ENCODE results near the gene SYT5. TPM values are rescaled to one million over a fixed set of nuclear protein-coding genes. Genes with fewer than 3 reads are reported as not detected.

SYT5 gene
- 23.7 TPM for total RNA-seq (ENCODE audit: unreplicated experiment)
- long read RNA-seq, partial matches to known transcripts: 0 of 3 reads
- long read RNA-seq, other reads (novel, unspliced or antisense): 1 of 3 reads

DNA sequence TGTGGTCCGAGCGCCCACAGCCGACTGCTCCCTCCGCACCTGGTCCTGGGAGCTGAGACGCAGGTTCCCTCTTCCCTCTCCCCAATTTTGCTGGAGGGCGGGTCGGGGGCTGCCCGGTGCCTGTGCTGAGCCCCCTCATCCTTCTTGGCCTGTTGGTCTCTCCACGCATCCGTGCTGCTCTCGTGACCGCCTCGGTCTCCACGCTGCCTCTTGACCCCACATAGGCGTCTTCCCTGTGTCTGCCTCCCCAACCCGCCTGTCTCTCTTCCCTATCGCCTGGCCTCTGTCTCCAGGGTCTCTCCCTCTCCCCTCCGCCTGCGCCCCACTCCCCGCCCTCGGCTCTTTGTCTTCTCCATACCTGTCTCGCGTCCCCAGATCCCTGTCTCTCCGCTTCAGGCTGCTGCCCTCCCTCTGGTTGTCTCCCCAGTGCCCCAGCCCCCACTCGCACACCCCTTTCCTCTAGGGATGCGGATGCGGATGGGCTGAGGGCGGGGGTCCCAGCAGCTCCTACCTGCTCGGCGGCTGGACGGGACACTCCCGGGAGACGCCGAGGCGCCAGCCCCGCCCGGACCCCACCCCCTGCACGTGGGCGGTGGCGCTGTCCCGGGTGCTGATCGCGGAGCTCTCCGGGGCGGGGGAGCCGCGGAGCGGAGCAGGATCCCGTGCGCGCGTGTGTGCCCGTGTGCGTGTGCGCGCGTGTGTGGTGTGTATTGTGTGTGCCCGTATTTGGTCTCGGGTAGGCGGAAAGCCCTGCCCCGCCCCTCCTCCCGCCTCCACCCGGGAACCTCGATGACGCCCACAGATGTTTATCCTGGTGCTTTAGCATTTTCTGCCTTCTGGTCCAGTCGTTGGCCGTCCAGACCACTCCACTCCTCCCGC, at the start of gene SYT5:
Gene SYT5 (minus strand): TSS at position 684 of the 879 bp plus-strand sequence. CDS start 1,248 bp downstream, outside the sequence.
- Mint-ChIP-seq H3K27ac (ENCODE audit: unreplicated experiment) (peak within 1 kb of the TSS; percentile 82), H3K27me3 (ENCODE audit: unreplicated experiment) (peaks cover 19% of the 10 kb centered on the region), H3K4me3 (ENCODE audit: unreplicated experiment) (peak within 1 kb of the TSS; percentile 97), H3K4me1 (ENCODE audit: low read depth, unreplicated experiment) (peaks cover 4% of the 10 kb centered on the region), H3K36me3 (ENCODE audit: unreplicated experiment) (peaks cover 5% of the 10 kb centered on the region), H3K9me3 (ENCODE audit: unreplicated experiment) (peaks cover 11% of the 10 kb centered on the region)
- DNase-seq: peak; percentile 56
- no peak for TF ChIP-seq CTCF (IDR thresholded peaks at IDR 0.05; ENCODE audit: partially characterized antibody, unreplicated experiment)

DNA sequence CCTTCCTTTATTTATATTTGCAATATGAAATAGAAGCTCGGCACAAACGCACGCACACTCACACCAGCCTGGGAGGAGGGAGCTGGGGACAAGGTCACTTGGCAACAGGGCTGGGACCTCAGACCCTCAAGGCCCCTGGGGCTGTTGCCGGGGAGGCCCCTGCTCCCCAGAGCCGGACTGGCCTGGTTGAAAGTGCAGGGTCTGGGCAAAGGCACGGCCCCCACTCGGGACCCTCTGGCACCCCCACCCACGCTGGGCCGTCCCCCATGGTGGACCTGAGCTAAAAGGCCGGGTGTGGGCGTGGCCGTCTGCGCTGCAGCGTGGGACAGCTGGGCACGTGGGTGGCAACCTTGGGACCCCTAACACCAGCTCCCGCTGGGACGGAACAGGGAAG, 49.7 kb upstream of the SYT5 start:
- no peak for TF ChIP-seq CTCF (IDR thresholded peaks at IDR 0.05; ENCODE audit: partially characterized antibody, unreplicated experiment)
- H3K27me3 Mint-ChIP-seq (ENCODE audit: unreplicated experiment): peaks cover 13% of the 10 kb centered on the region
- H3K4me1 Mint-ChIP-seq (ENCODE audit: low read depth, unreplicated experiment): peaks cover 4% of the 10 kb centered on the region

DNA sequence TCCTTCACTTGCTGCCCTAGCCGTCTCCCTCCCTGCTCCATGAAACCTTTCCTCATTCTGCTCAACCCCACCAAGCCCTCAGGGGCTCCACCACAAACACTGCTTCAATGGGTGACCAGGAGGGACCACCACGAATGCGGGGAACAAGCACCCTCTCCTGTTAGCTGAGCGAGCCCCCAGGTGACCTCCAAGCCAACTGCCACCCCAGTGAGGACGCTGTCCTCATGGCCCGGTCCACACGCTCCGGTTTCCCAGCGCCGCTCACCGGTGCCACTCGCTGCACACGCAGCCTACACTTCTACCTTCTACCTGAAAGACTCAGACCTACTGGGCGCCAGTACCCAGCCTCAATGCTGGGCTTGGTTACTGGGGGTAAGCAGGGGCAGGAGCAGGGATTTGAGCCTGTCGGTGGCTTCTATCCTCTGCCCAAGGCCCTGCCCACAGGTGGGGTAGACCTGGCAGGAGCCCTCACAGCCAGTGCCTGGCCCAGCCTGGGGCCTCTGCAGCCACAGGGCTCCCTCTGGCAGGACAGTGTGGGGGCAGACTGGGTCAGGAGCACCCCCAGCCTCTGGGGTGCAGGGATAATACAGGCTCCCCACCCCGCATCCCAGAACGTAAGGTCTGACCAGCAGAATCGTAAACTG, 49.2 kb upstream of the SYT5 start:
- no peaks in the 10 kb centered on the region for H3K36me3 Mint-ChIP-seq (ENCODE audit: unreplicated experiment)
- no peak overlapping the region for H3K27ac Mint-ChIP-seq (ENCODE audit: unreplicated experiment)
- H3K4me3 Mint-ChIP-seq (ENCODE audit: unreplicated experiment): no peak overlapping the region
- peaks cover 6% of the 10 kb centered on the region for H3K9me3 Mint-ChIP-seq (ENCODE audit: unreplicated experiment)
- DNase-seq: no peak
- H3K27me3 Mint-ChIP-seq (ENCODE audit: unreplicated experiment): peaks cover 13% of the 10 kb centered on the region
- no peak for TF ChIP-seq CTCF (IDR thresholded peaks at IDR 0.05; ENCODE audit: partially characterized antibody, unreplicated experiment)
- peaks cover 4% of the 10 kb centered on the region for H3K4me1 Mint-ChIP-seq (ENCODE audit: low read depth, unreplicated experiment)

More for the DNA sequence above, 49.7 kb upstream of the SYT5 start:
- no peak for DNase-seq
- Mint-ChIP-seq H3K4me3 (ENCODE audit: unreplicated experiment) (no peak overlapping the region), H3K36me3 (ENCODE audit: unreplicated experiment) (no peaks in the 10 kb centered on the region), H3K27ac (ENCODE audit: unreplicated experiment) (no peak overlapping the region), H3K9me3 (ENCODE audit: unreplicated experiment) (peaks cover 6% of the 10 kb centered on the region)

DNA sequence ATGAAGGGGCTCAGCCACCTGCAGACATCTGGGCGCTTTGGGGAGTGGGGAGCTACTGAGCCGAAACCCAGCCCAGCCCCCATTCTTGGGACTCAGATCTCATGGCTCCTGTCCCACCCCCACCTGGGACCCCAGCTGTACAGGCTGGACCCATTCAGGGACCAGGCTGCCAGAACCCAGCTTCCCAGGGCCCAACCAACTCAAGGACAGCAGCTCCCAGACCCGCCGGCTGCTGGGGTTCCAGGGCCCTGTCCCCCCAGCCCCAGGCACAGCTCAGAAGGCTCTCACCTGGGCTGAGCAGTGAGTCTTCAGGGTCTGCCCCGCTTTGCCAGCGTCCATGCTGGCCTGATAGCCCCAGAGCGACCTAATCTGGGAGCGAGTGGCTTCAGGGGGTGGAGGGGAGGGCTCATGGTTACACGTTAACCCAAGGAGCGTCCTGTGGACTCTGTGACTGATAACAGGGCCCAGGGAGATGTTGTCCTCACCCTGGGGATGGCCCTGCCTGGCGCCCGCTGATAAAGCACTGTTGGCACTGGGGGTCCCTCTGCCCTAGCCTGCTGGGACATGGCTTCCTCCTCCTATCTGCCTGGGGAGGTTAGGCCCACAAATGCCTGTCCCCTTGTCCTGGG, 48.4 kb upstream of the SYT5 start, which contains the start of gene TMEM86B:
Gene TMEM86B (minus strand): TSS at position 361 of the 629 bp plus-strand sequence. CDS start 22 bp downstream, at position 339.
- peaks cover 12% of the 10 kb centered on the region for H3K27me3 Mint-ChIP-seq (ENCODE audit: unreplicated experiment)
- H3K4me1 Mint-ChIP-seq (ENCODE audit: low read depth, unreplicated experiment): peaks cover 4% of the 10 kb centered on the region
- H3K36me3 Mint-ChIP-seq (ENCODE audit: unreplicated experiment): no peaks in the 10 kb centered on the region
- DNase-seq: no peak
- H3K4me3 Mint-ChIP-seq (ENCODE audit: unreplicated experiment): no peak within 1 kb of the TSS
- H3K9me3 Mint-ChIP-seq (ENCODE audit: unreplicated experiment): peaks cover 6% of the 10 kb centered on the region
- no peak for TF ChIP-seq CTCF (IDR thresholded peaks at IDR 0.05; ENCODE audit: partially characterized antibody, unreplicated experiment)
- H3K27ac Mint-ChIP-seq (ENCODE audit: unreplicated experiment): no peak within 1 kb of the TSS

Data from glutamatergic neuron (in vitro differentiated cells).